GM19452 (cell line): ENCODE data around the gene C4B.
"Not testable (repeated sequence)": the region's sequence is repeated elsewhere in the genome, so short reads cannot be mapped to it uniquely, and the experiment has no call there.

ENCODE experiments used
- ATAC-seq: cut with Tn5 transposase; IDR thresholded peaks from one replicate; pipeline ENCODE4 v1.9.1; 2021; ENCODE audit not compliant: unreplicated experiment

C4B gene

DNA sequence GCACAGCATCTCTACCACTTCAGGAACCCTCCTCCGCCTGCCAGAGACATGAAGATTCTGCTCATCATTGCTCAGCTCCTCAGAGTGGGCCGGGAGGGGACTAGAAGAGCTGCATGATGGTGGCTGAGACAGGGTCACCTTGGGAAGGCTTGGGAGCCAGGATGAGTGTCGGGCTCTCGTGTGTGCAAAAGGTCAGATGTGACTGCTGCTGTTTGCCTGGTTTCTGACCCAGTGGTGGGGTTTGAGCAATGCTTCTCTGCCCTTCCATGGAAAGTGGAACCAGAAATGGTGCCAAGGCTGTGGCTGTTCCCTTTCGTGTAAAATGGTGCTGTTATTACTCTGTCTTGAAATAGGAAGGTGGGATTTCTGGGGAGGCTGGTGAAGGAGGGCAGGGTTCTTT lies 33.6 kb upstream of the C4B start:
- ATAC-seq: not testable (repeated sequence)

GRCh38 chr6:31981744-31982143 lies 32.9 kb upstream of the C4B start, which contains the start of gene C4A:
C4A (plus strand) TSS chr6:31982057; CDS start chr6:31982108, 51 bp downstream.
- not testable (repeated sequence) for ATAC-seq

DNA sequence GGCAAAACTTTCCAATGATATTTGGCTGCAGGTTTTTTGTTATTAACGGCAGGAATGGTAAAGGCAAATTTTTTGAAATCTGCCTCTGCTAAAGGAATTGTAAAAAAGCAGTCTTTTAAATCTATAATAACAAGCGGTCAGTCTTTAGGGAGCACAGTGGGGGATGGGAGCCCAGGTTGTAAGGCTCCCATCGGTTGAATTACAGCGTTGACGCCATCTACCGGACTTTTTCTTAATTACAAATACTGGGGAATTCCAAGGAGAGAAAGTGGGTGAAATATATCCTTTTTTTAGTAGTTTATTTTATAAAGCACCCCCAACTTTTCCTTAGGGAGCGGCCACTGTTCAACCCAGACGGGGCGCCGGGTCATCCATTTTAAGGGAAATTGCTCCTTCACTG lies 25.2 kb upstream of the C4B start:
- ATAC-seq: not testable (repeated sequence)

GRCh38 chr6:31994421-31994820 lies 20.2 kb upstream of the C4B start:
- not testable (repeated sequence) for ATAC-seq

GRCh38 chr6:31996385-31996784 lies 18.2 kb upstream of the C4B start:
- not testable (repeated sequence) for ATAC-seq

- not testable (repeated sequence) for ATAC-seq
These were observed 11.9 kb upstream of the C4B start for GRCh38 chr6:32002546-32003268.

GRCh38 chr6:32003301-32003700 lies 11.3 kb upstream of the C4B start:
- not testable (repeated sequence) for ATAC-seq

DNA sequence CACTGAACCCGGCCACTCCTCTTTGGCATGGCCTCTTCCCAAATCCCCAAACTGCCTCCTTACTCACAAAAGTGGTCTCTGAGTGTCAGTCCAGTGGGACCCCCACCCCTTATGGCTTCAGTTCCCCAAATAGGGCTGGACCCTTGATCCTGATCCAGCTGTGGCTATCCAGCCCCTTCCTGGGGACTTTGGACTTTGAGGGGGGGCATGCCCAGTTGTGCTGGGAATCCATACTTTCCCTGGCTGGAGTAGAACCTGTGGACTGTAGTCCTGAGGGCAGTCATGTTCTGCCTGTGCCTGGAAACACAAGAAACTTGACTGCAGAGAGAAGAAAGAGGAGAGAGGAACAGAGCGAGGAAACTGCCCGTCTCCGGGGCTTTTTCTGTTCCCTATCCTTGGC lies 10.2 kb upstream of the C4B start:
- ATAC-seq: not testable (repeated sequence)

GRCh38 chr6:32004864-32005537 lies 9.6 kb upstream of the C4B start:
- ATAC-seq: not testable (repeated sequence)

- not testable (repeated sequence) for ATAC-seq
These were observed 9.1 kb upstream of the C4B start for GRCh38 chr6:32005538-32005880.

- not testable (repeated sequence) for ATAC-seq
These were observed 8.5 kb upstream of the C4B start for GRCh38 chr6:32005991-32006529.

- not testable (repeated sequence) for ATAC-seq
These were observed 7.5 kb upstream of the C4B start for GRCh38 chr6:32007086-32007485.

DNA sequence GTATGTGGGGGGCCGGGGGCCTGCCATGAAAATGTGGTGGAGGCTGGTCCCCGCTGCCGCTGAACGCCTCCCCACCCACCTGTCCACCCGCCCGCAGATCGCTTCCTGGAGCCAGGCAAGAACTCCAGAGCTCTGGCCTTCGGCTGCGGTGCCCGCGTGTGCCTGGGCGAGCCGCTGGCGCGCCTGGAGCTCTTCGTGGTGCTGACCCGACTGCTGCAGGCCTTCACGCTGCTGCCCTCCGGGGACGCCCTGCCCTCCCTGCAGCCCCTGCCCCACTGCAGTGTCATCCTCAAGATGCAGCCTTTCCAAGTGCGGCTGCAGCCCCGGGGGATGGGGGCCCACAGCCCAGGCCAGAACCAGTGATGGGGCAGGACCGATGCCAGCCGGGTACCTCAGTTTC lies 6.6 kb upstream of the C4B start:
- ATAC-seq: not testable (repeated sequence)

- ATAC-seq: not testable (repeated sequence)
These were observed 6.0 kb upstream of the C4B start for GRCh38 chr6:32008616-32009015.

GRCh38 chr6:32009537-32009936 lies 5.1 kb upstream of the C4B start:
- ATAC-seq: not testable (repeated sequence)

- ATAC-seq: not testable (repeated sequence)
These were observed 3.6 kb upstream of the C4B start for GRCh38 chr6:32010856-32011530.

- not testable (repeated sequence) for ATAC-seq
These were observed 1.5 kb upstream of the C4B start for GRCh38 chr6:32012941-32013617.

- not testable (repeated sequence) for ATAC-seq
These were observed 857 bp upstream of the C4B start for GRCh38 chr6:32013738-32014137.

- ATAC-seq: not testable (repeated sequence)
These were observed 7.5 kb downstream of the C4B start for GRCh38 chr6:32022100-32022499.

DNA sequence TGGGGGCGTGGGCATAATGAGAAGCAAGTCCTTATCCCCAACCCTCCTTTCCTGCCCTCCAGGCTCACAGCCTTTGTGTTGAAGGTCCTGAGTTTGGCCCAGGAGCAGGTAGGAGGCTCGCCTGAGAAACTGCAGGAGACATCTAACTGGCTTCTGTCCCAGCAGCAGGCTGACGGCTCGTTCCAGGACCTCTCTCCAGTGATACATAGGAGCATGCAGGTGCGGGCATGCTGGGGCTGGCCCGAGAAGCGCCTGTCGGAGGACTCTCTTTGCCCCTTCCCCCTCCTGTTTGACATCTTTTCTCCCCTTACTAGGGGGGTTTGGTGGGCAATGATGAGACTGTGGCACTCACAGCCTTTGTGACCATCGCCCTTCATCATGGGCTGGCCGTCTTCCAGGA lies 14.0 kb downstream of the C4B start:
- not testable (repeated sequence) for ATAC-seq

- not testable (repeated sequence) for ATAC-seq
These were observed 15.0 kb downstream of the C4B start for GRCh38 chr6:32029553-32029952.
